ENCODE measurements around the gene CAND2.

CAND2 gene

GRCh38 chr3:12803371-12803770 is 6.9 kb downstream of the CAND2 start:
- in situ Hi-C loops (cut with HindIII; ENCODE audit: low pct_ligation_motif_present, low sequenced_read_pairs) = no loop called here
- no peak for DNase-seq
- TF ChIP-seq CTCF (IDR thresholded peaks at IDR 0.05; ENCODE audit: low read depth, low read length, missing control alignments) = no peak
- H3K4me3 ChIP-seq (ENCODE audit: low read depth, low read length) = no peak overlapping the region
- no peaks in the 10 kb centered on the region for H3K36me3 ChIP-seq (replicated peaks)
- H3K27me3 ChIP-seq (replicated peaks) = no peaks in the 10 kb centered on the region
- no peak overlapping the region for H3K27ac ChIP-seq

GRCh38 chr3:12807066-12807465 is 10.6 kb downstream of the CAND2 start:
- Histone ChIP-seq H3K27ac (no peak overlapping the region), H3K27me3 (replicated peaks) (no peaks in the 10 kb centered on the region), H3K4me3 (ENCODE audit: low read depth, low read length) (no peak overlapping the region), H3K36me3 (replicated peaks) (no peaks in the 10 kb centered on the region)
- no peak for DNase-seq
- TF ChIP-seq CTCF (IDR thresholded peaks at IDR 0.05; ENCODE audit: low read depth, low read length, missing control alignments) = peak; percentile 31
- in situ Hi-C loops (cut with HindIII; ENCODE audit: low pct_ligation_motif_present, low sequenced_read_pairs) = no loop called here

GRCh38 chr3:12807601-12808359 is 11.3 kb downstream of the CAND2 start:
- DNase-seq = no peak
- Histone ChIP-seq H3K27ac (no peak overlapping the region), H3K27me3 (replicated peaks) (no peaks in the 10 kb centered on the region), H3K4me3 (ENCODE audit: low read depth, low read length) (no peak overlapping the region), H3K36me3 (replicated peaks) (no peaks in the 10 kb centered on the region)
- in situ Hi-C loops (cut with HindIII; ENCODE audit: low pct_ligation_motif_present, low sequenced_read_pairs) = no loop called here
- TF ChIP-seq CTCF (IDR thresholded peaks at IDR 0.05; ENCODE audit: low read depth, low read length, missing control alignments) = no peak

GRCh38 chr3:12808587-12808986 is 12.1 kb downstream of the CAND2 start:
- no peak overlapping the region for H3K4me3 ChIP-seq (ENCODE audit: low read depth, low read length)
- DNase-seq = no peak
- H3K36me3 ChIP-seq (replicated peaks) = no peaks in the 10 kb centered on the region
- no peak for TF ChIP-seq CTCF (IDR thresholded peaks at IDR 0.05; ENCODE audit: low read depth, low read length, missing control alignments)
- in situ Hi-C loops (cut with HindIII; ENCODE audit: low pct_ligation_motif_present, low sequenced_read_pairs) = no loop called here
- H3K27me3 ChIP-seq (replicated peaks) = no peaks in the 10 kb centered on the region
- no peak overlapping the region for H3K27ac ChIP-seq

- Histone ChIP-seq H3K27ac (no peak overlapping the region), H3K36me3 (replicated peaks) (no peaks in the 10 kb centered on the region), H3K4me3 (ENCODE audit: low read depth, low read length) (no peak overlapping the region), H3K27me3 (replicated peaks) (no peaks in the 10 kb centered on the region)
- in situ Hi-C loops (cut with HindIII; ENCODE audit: low pct_ligation_motif_present, low sequenced_read_pairs) = no loop called here
- TF ChIP-seq CTCF (IDR thresholded peaks at IDR 0.05; ENCODE audit: low read depth, low read length, missing control alignments) = no peak
- DNase-seq = no peak
Observed at GRCh38 chr3:12809001-12809400, 12.5 kb downstream of the CAND2 start.

- Histone ChIP-seq H3K27ac (no peak overlapping the region), H3K4me3 (ENCODE audit: low read depth, low read length) (peak overlapping the region; percentile 58), H3K27me3 (replicated peaks) (no peaks in the 10 kb centered on the region), H3K36me3 (replicated peaks) (no peaks in the 10 kb centered on the region)
- DNase-seq = no peak
- in situ Hi-C loops (cut with HindIII; ENCODE audit: low pct_ligation_motif_present, low sequenced_read_pairs) = no loop called here
- no peak for TF ChIP-seq CTCF (IDR thresholded peaks at IDR 0.05; ENCODE audit: low read depth, low read length, missing control alignments)
Observed at GRCh38 chr3:12809435-12809834, 13.0 kb downstream of the CAND2 start.

Data from brain microvascular endothelial cell (primary cell).